GM19452 (cell line): ENCODE results near the gene ZBTB47.

Experiments
- ATAC-seq: cut with Tn5 transposase; IDR thresholded peaks from one replicate; pipeline ENCODE4 v1.9.1; 2021; ENCODE audit not compliant: unreplicated experiment

The ZBTB47 gene

GRCh38 chr3:42711491-42712343 lies 58.2 kb downstream of the ZBTB47 start:
- no peak for ATAC-seq

- ATAC-seq: no peak
Measured at GRCh38 chr3:42712344-42712648, 58.8 kb downstream of the ZBTB47 start.

- no peak for ATAC-seq
Measured at GRCh38 chr3:42712688-42713372, 59.3 kb downstream of the ZBTB47 start.

- ATAC-seq: no peak
Measured at GRCh38 chr3:42713747-42714146, 60.2 kb downstream of the ZBTB47 start.

- ATAC-seq: no peak
Measured at GRCh38 chr3:42714171-42714852, 60.8 kb downstream of the ZBTB47 start.
